A549 (cell line): ENCODE measurements around the gene CCNB1IP1. TPM values are rescaled to one million over a fixed set of nuclear protein-coding genes. Genes with fewer than 3 reads are reported as not detected.

Source experiments
- ATAC-seq, 2 experiments: fragments of 200-7000 bp in 1 of 2; fragments of >200 bp in 1 of 2; cut with Nextera tagmentation in 1 of 2; cut with Tn5 transposase in 1 of 2; 3 replicates each; pipeline versions ENCODE4 v1.8.0 to v1.9.1; 2018 to 2020; ENCODE audit warnings: mild to moderate bottlenecking in 1 of 2, moderate library complexity in 1 of 2
- CTCF ChIA-PET: fragments of 300-600 bp; sonication (Branson Sonifier 250); formaldehyde crosslinking; extraction: SDS; loops from one replicate; lab custom pipeline; 2021; ENCODE audit warnings: antibody characterized with exemption, inconsistent platforms; lab: Yijun Ruan, JAX
- POLR2A ChIA-PET: fragments of 350-600 bp; formaldehyde crosslinking; extraction: SDS; loops from one replicate; lab custom pipeline; 2021; ENCODE audit warnings: antibody characterized with exemption, inconsistent platforms; lab: Yijun Ruan, JAX
- DNase-seq, 2 experiments: peaks; one replicate each; pipeline versions ENCODE4 v3.0.0 to v3.0.0-alpha.2; 2011 to 2016; ENCODE audit warnings: low read depth in 1 of 2, low spot score in 1 of 2
- FAIRE-seq: peaks from 2 replicates; lab custom pipeline; 2011; peaks lifted over from hg19 to GRCh38; lab: Jason Lieb, UNC
- H3K27ac ChIP-seq, 2 experiments: fragments of >200 bp; sonication (Bioruptor Twin); formaldehyde crosslinking; 3 replicates each; pipeline ENCODE4 v1.5.1; 2016 to 2017
- H3K4me1 ChIP-seq: fragments of >200 bp; sonication (Bioruptor Twin); formaldehyde crosslinking; 3 replicates; pipeline ENCODE4 v1.6.1; 2016
- H3K4me2 ChIP-seq: fragments of >200 bp; sonication (Bioruptor Twin); formaldehyde crosslinking; 3 replicates; pipeline ENCODE4 v1.6.1; 2016
- H3K4me3 ChIP-seq: fragments of >200 bp; sonication (Bioruptor Twin); formaldehyde crosslinking; 3 replicates; pipeline ENCODE4 v1.5.1; 2016
- H3K9me3 ChIP-seq: fragments of >200 bp; sonication (Bioruptor Twin); formaldehyde crosslinking; 3 replicates; pipeline ENCODE4 v1.6.1; 2016
- CBX2 ChIP-seq: fragments of 200-600 bp; sonication (generic); IDR thresholded peaks from 2 replicates; pipeline ENCODE4 v1.6.1; 2016; ENCODE audit warnings: low read depth, mild to moderate bottlenecking, borderline replicate concordance
- CBX8 ChIP-seq: fragments of 200-600 bp; sonication (generic); IDR thresholded peaks from 2 replicates; pipeline ENCODE4 v1.6.1; 2016
- CHD2 ChIP-seq: fragments of 150-350 bp; IDR thresholded peaks from 2 replicates; pipeline ENCODE4 v1.6.1; 2014; ENCODE audit warnings: low read length; ENCODE audit not compliant: partially characterized antibody
- CHD4 ChIP-seq: fragments of 200-600 bp; sonication (generic); IDR thresholded peaks from 2 replicates; pipeline ENCODE4 v1.6.1; 2016; ENCODE audit warnings: antibody characterized with exemption, mild to moderate bottlenecking, borderline replicate concordance
- EP300 ChIP-seq, 2 experiments: fragments of >200 bp; sonication (Bioruptor Twin); formaldehyde crosslinking; IDR thresholded peaks; 2 replicates in 1 of 2; 3 replicates in 1 of 2; pipeline ENCODE4 v1.6.1; 2016 to 2017
- FOSL2 ChIP-seq, 2 experiments: fragments of 450-650 bp in 1 of 2; fragments of >200 bp in 1 of 2; sonication (Bioruptor Twin) in 1 of 2; formaldehyde crosslinking; IDR thresholded peaks; 2 replicates each; pipeline versions ENCODE4 v1.5.0 to v1.6.1; 2016 to 2020; ENCODE audit warnings: mild to moderate bottlenecking in 1 of 2, moderate library complexity in 1 of 2
- FOXS1 ChIP-seq: fragments of 250-450 bp; sonication (Bioruptor Pico); IDR thresholded peaks from 2 replicates; pipeline ENCODE4 v1.5.0; 2020; ENCODE audit warnings: mild to moderate bottlenecking, moderate library complexity
- GATA3 ChIP-seq: IDR thresholded peaks from 2 replicates; pipeline ENCODE4 v1.6.1; 2012; ENCODE audit warnings: borderline replicate concordance
- KDM5A ChIP-seq: fragments of 200-600 bp; sonication (generic); IDR thresholded peaks from 2 replicates; pipeline ENCODE4 v1.6.1; 2016; ENCODE audit warnings: antibody characterized with exemption, mild to moderate bottlenecking
- MAFK ChIP-seq: fragments of 450-650 bp; IDR thresholded peaks from 2 replicates; pipeline ENCODE4 v1.6.1; 2014; ENCODE audit not compliant: partially characterized antibody
- MYC ChIP-seq: IDR thresholded peaks from 2 replicates; pipeline ENCODE4 v1.6.1; 2012; ENCODE audit warnings: mild to moderate bottlenecking, inconsistent platforms, low read length, improper control_type of control experiment, borderline replicate concordance
- NFE2L2 ChIP-seq: fragments of 150-350 bp; conservative IDR thresholded peaks from 2 replicates; pipeline ENCODE4 v1.6.1; 2014; ENCODE audit warnings: low read length
- NPAS2 ChIP-seq: fragments of 250-450 bp; sonication (Bioruptor Pico); IDR thresholded peaks from 2 replicates; pipeline ENCODE4 v1.8.0; 2022; ENCODE audit warnings: mild to moderate bottlenecking, moderate library complexity, borderline replicate concordance
- NR3C1 ChIP-seq: fragments of >200 bp; sonication (Bioruptor Twin); formaldehyde crosslinking; IDR thresholded peaks from 3 replicates; pipeline ENCODE4 v1.6.1; 2017
- RAD21 ChIP-seq, 2 experiments: fragments of >200 bp in 1 of 2; sonication (Bioruptor Twin) in 1 of 2; formaldehyde crosslinking in 1 of 2; IDR thresholded peaks in 1 of 2; conservative IDR thresholded peaks in 1 of 2; 2 replicates in 1 of 2; 3 replicates in 1 of 2; pipeline ENCODE4 v1.6.1; 2012 to 2018; ENCODE audit warnings: inconsistent platforms in 1 of 2
- RCOR1 ChIP-seq: fragments of 150-350 bp; IDR thresholded peaks from 2 replicates; pipeline ENCODE4 v1.6.1; 2014; ENCODE audit warnings: antibody characterized with exemption, low read length, low read depth
- RNF2 ChIP-seq: fragments of 200-600 bp; sonication (generic); IDR thresholded peaks from 2 replicates; pipeline ENCODE4 v1.6.1; 2016; ENCODE audit warnings: low read depth, mild to moderate bottlenecking, antibody characterized with exemption, moderate library complexity, borderline replicate concordance
- ZC3H11A ChIP-seq: fragments of 450-650 bp; IDR thresholded peaks from 2 replicates; pipeline ENCODE4 v1.6.1; 2014; ENCODE audit warnings: antibody characterized with exemption, mild to moderate bottlenecking
- ZNF302 ChIP-seq: fragments of 250-450 bp; sonication (Bioruptor Pico); IDR thresholded peaks from 2 replicates; pipeline ENCODE4 v1.9.0; 2021; ENCODE audit warnings: inconsistent platforms, mild to moderate bottlenecking, moderate library complexity
- WGBS: methylation state at CpG from one replicate; pipeline ENCODE4 v1.1.6; 2017; ENCODE audit errors: missing lambda C conversion rate; 5-methylcytosine and 5-hydroxymethylcytosine counted together
- polyA plus RNA-seq, 4 experiments: library from polyadenylated mRNA; depleted of rRNA in 3 of 4; stranded (reverse); fragments of >200 nt; fragmentation: RNase III in 1 of 4; extraction: RNeasy Plus Mini Kit Qiagen cat#74134 plus additional on column Dnase treatment in 1 of 4; gene quantifications; 2 replicates in 3 of 4; 3 replicates in 1 of 4; pipeline ENCODE4 v1.2.3, GENCODE V29; 2011 to 2017
- TF ChIP-seq, protein P1 (sequence below): fragments of 200-600 bp; sonication (generic); IDR thresholded peaks from 2 replicates; pipeline ENCODE4 v1.6.1; 2016; ENCODE audit warnings: antibody characterized with exemption, mild to moderate bottlenecking, moderate library complexity
- TF ChIP-seq, protein P2 (sequence below): fragments of >200 bp; sonication (Bioruptor Twin); formaldehyde crosslinking; IDR thresholded peaks from 2 replicates; pipeline ENCODE4 v1.6.1; 2016
- TF ChIP-seq, protein P3 (sequence below): fragments of 150-350 bp; IDR thresholded peaks from 2 replicates; pipeline ENCODE4 v1.6.1; 2014; ENCODE audit warnings: low read depth, mild to moderate bottlenecking, low read length
- TF ChIP-seq, protein P4 (sequence below): IDR thresholded peaks from 2 replicates; pipeline ENCODE4 v1.6.1; 2012; ENCODE audit warnings: low read depth, borderline replicate concordance

The CCNB1IP1 gene
- polyA plus RNA-seq, 2 of the 4 experiments (the other 2 are of a cell fraction): 30.8 to 121 TPM

DNA sequence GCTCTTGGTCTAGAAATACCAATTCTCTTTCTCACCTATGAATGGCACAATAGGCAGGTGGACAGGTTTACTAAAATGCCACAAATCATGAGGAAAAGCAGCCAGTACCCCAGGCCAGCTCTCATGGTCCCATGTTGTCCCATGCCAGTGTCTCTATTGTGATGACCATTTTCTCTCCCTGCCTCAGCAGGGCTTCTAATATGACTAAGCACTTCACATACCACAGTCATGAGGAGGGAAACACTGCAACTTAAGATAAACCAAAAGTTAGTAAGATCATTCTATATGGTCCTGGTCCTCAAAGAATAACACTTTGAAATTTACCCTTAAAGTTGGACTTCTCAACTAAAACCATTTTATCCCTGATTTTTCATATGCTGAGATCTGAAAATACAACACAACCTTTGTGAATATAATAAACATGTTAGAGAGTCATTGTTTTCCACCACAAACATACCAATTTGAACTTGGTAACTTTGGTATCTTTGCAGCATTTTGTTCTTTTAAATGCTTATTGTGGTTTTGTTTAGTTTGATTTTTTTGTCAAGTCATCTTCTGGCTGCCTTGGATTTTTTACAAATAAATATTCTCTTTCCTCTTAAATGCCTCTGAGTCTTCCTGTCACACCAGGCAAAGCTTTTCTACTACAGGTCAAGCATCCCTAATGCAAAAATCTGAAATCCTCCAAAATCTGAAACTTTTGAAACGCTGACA is 30.9 kb downstream of the CCNB1IP1 start:
- WGBS: 89% methylated on average over 1 of the region's 1 CpG
- Histone ChIP-seq H3K4me2 (no peak overlapping the region), H3K27ac (no peak overlapping the region)
- no peak for FAIRE-seq
- no peak for TF ChIP-seq NR3C1
- no peak for TF ChIP-seq CBX8
- TF ChIP-seq MAFK: peak; percentile 71
- 0 out of 2 replicates have a peak, but pooled peaks have one; percentile 29 for TF ChIP-seq NFE2L2
- TF ChIP-seq, all 56 proteins: peak for 2
- ATAC-seq: no peak
- Histone ChIP-seq H3K9me3 (no peaks in the 10 kb centered on the region), H3K4me3 (no peak overlapping the region), H3K4me1 (peaks cover 14% of the 10 kb centered on the region; the same call in 2 of the 3 replicates)
- ChIA-PET CTCF (no interaction called here), POLR2A (no interaction called here)
- DNase-seq: no peak

DNA sequence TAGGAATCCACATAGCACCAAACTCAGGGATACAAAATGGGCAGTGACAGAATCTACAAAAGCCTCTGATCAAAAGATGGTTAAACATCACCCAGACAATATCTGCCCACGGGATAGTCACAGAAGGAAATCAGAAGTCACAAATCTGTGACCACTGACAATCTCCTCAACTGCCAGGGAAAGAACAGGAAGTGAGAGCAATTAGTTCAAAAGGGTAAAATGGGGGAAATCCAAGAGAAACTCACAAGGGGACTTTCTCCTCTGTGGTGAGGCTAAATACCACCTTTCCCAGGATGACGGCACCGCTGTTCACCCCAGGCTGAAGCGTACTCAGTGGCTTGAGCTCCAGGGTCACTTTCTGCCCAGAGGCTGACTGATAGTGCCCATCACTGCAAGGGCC is 38.0 kb downstream of the CCNB1IP1 start:
- H3K9me3 ChIP-seq: no peaks in the 10 kb centered on the region
- H3K4me3 ChIP-seq: no peak overlapping the region
- no peak overlapping the region for H3K4me2 ChIP-seq
- DNase-seq (no peak), FAIRE-seq (no peak), ATAC-seq (no peak)
- TF ChIP-seq KDM5A (no peak), RCOR1 (no peak), CBX2 (no peak), RNF2 (no peak), ZC3H11A (no peak), CHD4 (no peak), NR3C1 (no peak), ZNF302 (CRISPR knock-in tag) (no peak), FOXS1 (CRISPR knock-in tag) (no peak), EP300 (IDR thresholded peaks at IDR 0.05) (no peak), MYC (no peak), FOSL2 (IDR thresholded peaks at IDR 0.05) (no peak), FOSL2 (CRISPR knock-in tag; IDR thresholded peaks at IDR 0.05) (no peak)
- TF ChIP-seq, protein P1, sequence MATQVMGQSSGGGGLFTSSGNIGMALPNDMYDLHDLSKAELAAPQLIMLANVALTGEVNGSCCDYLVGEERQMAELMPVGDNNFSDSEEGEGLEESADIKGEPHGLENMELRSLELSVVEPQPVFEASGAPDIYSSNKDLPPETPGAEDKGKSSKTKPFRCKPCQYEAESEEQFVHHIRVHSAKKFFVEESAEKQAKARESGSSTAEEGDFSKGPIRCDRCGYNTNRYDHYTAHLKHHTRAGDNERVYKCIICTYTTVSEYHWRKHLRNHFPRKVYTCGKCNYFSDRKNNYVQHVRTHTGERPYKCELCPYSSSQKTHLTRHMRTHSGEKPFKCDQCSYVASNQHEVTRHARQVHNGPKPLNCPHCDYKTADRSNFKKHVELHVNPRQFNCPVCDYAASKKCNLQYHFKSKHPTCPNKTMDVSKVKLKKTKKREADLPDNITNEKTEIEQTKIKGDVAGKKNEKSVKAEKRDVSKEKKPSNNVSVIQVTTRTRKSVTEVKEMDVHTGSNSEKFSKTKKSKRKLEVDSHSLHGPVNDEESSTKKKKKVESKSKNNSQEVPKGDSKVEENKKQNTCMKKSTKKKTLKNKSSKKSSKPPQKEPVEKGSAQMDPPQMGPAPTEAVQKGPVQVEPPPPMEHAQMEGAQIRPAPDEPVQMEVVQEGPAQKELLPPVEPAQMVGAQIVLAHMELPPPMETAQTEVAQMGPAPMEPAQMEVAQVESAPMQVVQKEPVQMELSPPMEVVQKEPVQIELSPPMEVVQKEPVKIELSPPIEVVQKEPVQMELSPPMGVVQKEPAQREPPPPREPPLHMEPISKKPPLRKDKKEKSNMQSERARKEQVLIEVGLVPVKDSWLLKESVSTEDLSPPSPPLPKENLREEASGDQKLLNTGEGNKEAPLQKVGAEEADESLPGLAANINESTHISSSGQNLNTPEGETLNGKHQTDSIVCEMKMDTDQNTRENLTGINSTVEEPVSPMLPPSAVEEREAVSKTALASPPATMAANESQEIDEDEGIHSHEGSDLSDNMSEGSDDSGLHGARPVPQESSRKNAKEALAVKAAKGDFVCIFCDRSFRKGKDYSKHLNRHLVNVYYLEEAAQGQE: no peak
- TF ChIP-seq, protein P2, sequence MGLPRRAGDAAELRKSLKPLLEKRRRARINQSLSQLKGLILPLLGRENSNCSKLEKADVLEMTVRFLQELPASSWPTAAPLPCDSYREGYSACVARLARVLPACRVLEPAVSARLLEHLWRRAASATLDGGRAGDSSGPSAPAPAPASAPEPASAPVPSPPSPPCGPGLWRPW: no peak
- ChIA-PET POLR2A (no interaction called here), CTCF (no interaction called here)
- H3K27ac ChIP-seq: no peak overlapping the region
- H3K4me1 ChIP-seq: no peaks in the 10 kb centered on the region
- 71% methylated on average over 4 of the region's 4 CpGs for WGBS

DNA sequence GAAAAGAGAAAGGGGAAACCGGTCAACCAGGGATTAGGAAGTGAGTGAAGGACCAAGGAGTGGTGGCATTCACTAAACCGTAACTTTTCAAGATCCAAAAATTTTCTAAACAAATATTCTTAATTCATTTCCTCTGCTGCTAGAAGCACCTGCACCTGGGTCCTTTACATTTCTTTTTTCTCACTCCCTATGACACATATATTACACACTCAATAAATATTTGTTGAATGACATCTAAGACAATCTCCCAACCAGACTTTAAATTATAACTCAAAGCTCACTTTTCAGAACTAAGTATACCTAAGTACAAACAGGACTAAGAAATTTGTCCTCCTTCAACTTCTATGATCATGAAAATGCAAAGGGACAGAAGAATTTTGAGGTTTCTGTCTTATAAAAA is 38.4 kb downstream of the CCNB1IP1 start:
- no peak for DNase-seq
- ATAC-seq: no peak
- Histone ChIP-seq H3K27ac (no peak overlapping the region), H3K4me3 (no peak overlapping the region), H3K9me3 (no peaks in the 10 kb centered on the region), H3K4me1 (no peaks in the 10 kb centered on the region), H3K4me2 (no peak overlapping the region)
- ChIA-PET CTCF (interaction anchor here (0.6 kb wide), 1 partner anchor 47 kb away, joined by 3 read pairs; no protein-coding TSS in a partner anchor), POLR2A (no interaction called here)
- 87% methylated on average over 2 of the region's 2 CpGs for WGBS
- FAIRE-seq: no peak
- no peak for TF ChIP-seq RAD21 (conservative IDR thresholded peaks at IDR 0.05 in 1 of 2, IDR thresholded peaks at IDR 0.05 in 1 of 2)
- TF ChIP-seq CHD4: no peak
- TF ChIP-seq, protein P3, sequence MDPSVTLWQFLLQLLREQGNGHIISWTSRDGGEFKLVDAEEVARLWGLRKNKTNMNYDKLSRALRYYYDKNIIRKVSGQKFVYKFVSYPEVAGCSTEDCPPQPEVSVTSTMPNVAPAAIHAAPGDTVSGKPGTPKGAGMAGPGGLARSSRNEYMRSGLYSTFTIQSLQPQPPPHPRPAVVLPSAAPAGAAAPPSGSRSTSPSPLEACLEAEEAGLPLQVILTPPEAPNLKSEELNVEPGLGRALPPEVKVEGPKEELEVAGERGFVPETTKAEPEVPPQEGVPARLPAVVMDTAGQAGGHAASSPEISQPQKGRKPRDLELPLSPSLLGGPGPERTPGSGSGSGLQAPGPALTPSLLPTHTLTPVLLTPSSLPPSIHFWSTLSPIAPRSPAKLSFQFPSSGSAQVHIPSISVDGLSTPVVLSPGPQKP: no peak
- no peak for TF ChIP-seq FOSL2 (IDR thresholded peaks at IDR 0.05)
- TF ChIP-seq FOSL2 (CRISPR knock-in tag; IDR thresholded peaks at IDR 0.05): no peak
- TF ChIP-seq NPAS2: no peak
- TF ChIP-seq, protein P4, sequence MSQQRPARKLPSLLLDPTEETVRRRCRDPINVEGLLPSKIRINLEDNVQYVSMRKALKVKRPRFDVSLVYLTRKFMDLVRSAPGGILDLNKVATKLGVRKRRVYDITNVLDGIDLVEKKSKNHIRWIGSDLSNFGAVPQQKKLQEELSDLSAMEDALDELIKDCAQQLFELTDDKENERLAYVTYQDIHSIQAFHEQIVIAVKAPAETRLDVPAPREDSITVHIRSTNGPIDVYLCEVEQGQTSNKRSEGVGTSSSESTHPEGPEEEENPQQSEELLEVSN: no peak
- no peak for TF ChIP-seq GATA3
- TF ChIP-seq, protein P1: no peak
- TF ChIP-seq CHD2: no peak
